Iris pigment epithelial cell (primary cell): ENCODE measurements around the gene FGG.
"Not testable (repeated sequence)": the region's sequence is repeated elsewhere in the genome, so short reads cannot be mapped to it uniquely, and the experiment has no call there.

ENCODE experiments used
- DNase-seq: peaks from one replicate; pipeline ENCODE4 v3.0.0-alpha.2; 2011; ENCODE audit warnings: low read depth

Gene FGG

GRCh38 chr4:154610582-154610981 lies 1.9 kb downstream of the FGG start:
- DNase-seq = no peak

GRCh38 chr4:154609532-154609931 lies 2.9 kb downstream of the FGG start:
- DNase-seq = no peak

GRCh38 chr4:154608361-154609252 lies 3.8 kb downstream of the FGG start:
- no peak for DNase-seq

GRCh38 chr4:154606728-154607723 lies 5.4 kb downstream of the FGG start:
- no peak for DNase-seq

- no peak for DNase-seq
Observed at GRCh38 chr4:154604696-154605200, 7.7 kb downstream of the FGG start.

- DNase-seq = no peak
Observed at GRCh38 chr4:154603033-154603943, 9.2 kb downstream of the FGG start.

- peak; percentile 35 for DNase-seq
Observed at GRCh38 chr4:154602404-154603020, 9.9 kb downstream of the FGG start.

GRCh38 chr4:154597798-154598774 lies 14.4 kb downstream of the FGG start:
- no peak for DNase-seq

GRCh38 chr4:154597281-154597680 lies 15.2 kb downstream of the FGG start:
- not testable (repeated sequence) for DNase-seq

GRCh38 chr4:154595807-154596206 lies 16.6 kb downstream of the FGG start:
- DNase-seq = peak; percentile 81

- DNase-seq = not testable (repeated sequence)
Observed at GRCh38 chr4:154594343-154594742, 18.1 kb downstream of the FGG start.

GRCh38 chr4:154593868-154594267 lies 18.6 kb downstream of the FGG start:
- DNase-seq = no peak

GRCh38 chr4:154591890-154592289 lies 20.6 kb downstream of the FGG start:
- DNase-seq = no peak

GRCh38 chr4:154590329-154591006 lies 22.0 kb downstream of the FGG start, which contains the start of gene FGA:
TSS of gene FGA (minus strand) at chr4:154590742. CDS start at chr4:154590687, 55 bp downstream.
- no peak for DNase-seq

- DNase-seq = no peak
Observed at GRCh38 chr4:154589296-154590197, 22.9 kb downstream of the FGG start.

GRCh38 chr4:154588198-154588597 lies 24.3 kb downstream of the FGG start:
- DNase-seq = no peak

GRCh38 chr4:154586296-154587033 lies 26.0 kb downstream of the FGG start:
- no peak for DNase-seq
